ENCODE results near the gene RNMT.

GRCh38 chr18:13756261-13756660 lies 29.8 kb downstream of the RNMT start:
- TF ChIP-seq CTCF (IDR thresholded peaks at IDR 0.05; ENCODE audit: insufficient read depth, low read length, poor library complexity, severe bottlenecking) (no peak), EZH2phosphoT487 (conservative IDR thresholded peaks at IDR 0.05; ENCODE audit: low read length) (no peak)
